HG03460 (cell line): ENCODE data around the gene CD300C.
"Not testable (repeated sequence)": the region's sequence is repeated elsewhere in the genome, so short reads cannot be mapped to it uniquely, and the experiment has no call there.

Experiments
- ATAC-seq: cut with Tn5 transposase; IDR thresholded peaks from one replicate; pipeline ENCODE4 v1.9.1; 2021; ENCODE audit not compliant: unreplicated experiment

The CD300C gene

GRCh38 chr17:74536890-74537289 lies 9.0 kb downstream of the CD300C start:
- ATAC-seq = no peak

- no peak for ATAC-seq
Observed at GRCh38 chr17:74532115-74532514, 13.8 kb downstream of the CD300C start.

- ATAC-seq = no peak
Observed at GRCh38 chr17:74531231-74531761, 14.6 kb downstream of the CD300C start, which contains the start of gene CD300LB. TSS of gene CD300LB (minus strand) at chr17:74531475. CDS start at chr17:74531350, 125 bp downstream.

- no peak for ATAC-seq
Observed at GRCh38 chr17:74530831-74531150, 15.1 kb downstream of the CD300C start.

GRCh38 chr17:74529243-74529642 lies 16.7 kb downstream of the CD300C start:
- ATAC-seq = no peak

GRCh38 chr17:74528491-74529199 lies 17.3 kb downstream of the CD300C start:
- ATAC-seq = peak; percentile 75

- no peak for ATAC-seq
Observed at GRCh38 chr17:74527756-74528155, 18.2 kb downstream of the CD300C start.

GRCh38 chr17:74527081-74527480 lies 18.8 kb downstream of the CD300C start:
- no peak for ATAC-seq

GRCh38 chr17:74526681-74527080 lies 19.2 kb downstream of the CD300C start:
- no peak for ATAC-seq

- ATAC-seq = no peak
Observed at GRCh38 chr17:74525781-74526288, 20.1 kb downstream of the CD300C start.

GRCh38 chr17:74525465-74525725 lies 20.5 kb downstream of the CD300C start:
- no peak for ATAC-seq

- no peak for ATAC-seq
Observed at GRCh38 chr17:74524653-74525464, 21.1 kb downstream of the CD300C start.

- no peak for ATAC-seq
Observed at GRCh38 chr17:74523308-74523707, 22.6 kb downstream of the CD300C start.

GRCh38 chr17:74522381-74523105 lies 23.4 kb downstream of the CD300C start:
- ATAC-seq = no peak

GRCh38 chr17:74521701-74522201 lies 24.2 kb downstream of the CD300C start:
- ATAC-seq = no peak

- no peak for ATAC-seq
Observed at GRCh38 chr17:74520790-74521480, 25.0 kb downstream of the CD300C start.

GRCh38 chr17:74520016-74520434 lies 25.9 kb downstream of the CD300C start:
- ATAC-seq = no peak

GRCh38 chr17:74518413-74518981 lies 27.4 kb downstream of the CD300C start:
- not testable (repeated sequence) for ATAC-seq

GRCh38 chr17:74516561-74517328 lies 29.2 kb downstream of the CD300C start:
- no peak for ATAC-seq

GRCh38 chr17:74515941-74516340 lies 30.0 kb downstream of the CD300C start:
- ATAC-seq = no peak
